KMS-11 (cell line): Measurements from ENCODE around the gene SPATA31E1.

Experiments
- H2AFZ ChIP-seq: fragments of 200-600 bp; sonication (generic); 2 replicates; pipeline ENCODE4 v1.6.1; 2016; ENCODE audit warnings: antibody characterized with exemption, mixed run types, low read depth
- H3K27ac ChIP-seq: fragments of 200-600 bp; sonication (generic); 2 replicates; pipeline ENCODE4 v1.6.1; 2016; ENCODE audit warnings: mild to moderate bottlenecking, mixed run types
- H3K27me3 ChIP-seq: fragments of 200-600 bp; sonication (generic); 2 replicates; pipeline ENCODE4 v1.6.1; 2017; ENCODE audit warnings: mild to moderate bottlenecking, low read depth, mixed run types, moderate library complexity; ENCODE audit not compliant: insufficient read depth
- H3K36me3 ChIP-seq: fragments of 200-600 bp; sonication (generic); 2 replicates; pipeline ENCODE4 v1.6.1; 2017; ENCODE audit warnings: mild to moderate bottlenecking, mixed run types; ENCODE audit not compliant: insufficient read depth
- H3K4me1 ChIP-seq: fragments of 200-600 bp; sonication (generic); 2 replicates; pipeline ENCODE4 v1.6.1; 2016; ENCODE audit warnings: mild to moderate bottlenecking, low read depth, mixed run types; ENCODE audit not compliant: poor library complexity, severe bottlenecking
- H3K4me2 ChIP-seq: fragments of 200-600 bp; sonication (generic); 2 replicates; pipeline ENCODE4 v1.7.0; 2016; ENCODE audit warnings: mild to moderate bottlenecking, mixed run types
- H3K4me3 ChIP-seq: fragments of 200-600 bp; sonication (generic); IDR thresholded peaks from 2 replicates; pipeline ENCODE4 v1.6.1; 2017; ENCODE audit warnings: low read depth, low read length, mixed read lengths; ENCODE audit not compliant: insufficient read depth
- H3K79me2 ChIP-seq: fragments of 200-600 bp; sonication (generic); 2 replicates; pipeline ENCODE4 v1.6.1; 2016; ENCODE audit warnings: low read depth, mixed run types; ENCODE audit not compliant: insufficient read depth
- H3K9ac ChIP-seq: fragments of 200-600 bp; sonication (generic); 2 replicates; pipeline ENCODE4 v1.6.1; 2016; ENCODE audit warnings: mild to moderate bottlenecking, mixed run types
- H4K20me1 ChIP-seq: fragments of 200-600 bp; sonication (generic); 2 replicates; pipeline ENCODE4 v1.6.1; 2016; ENCODE audit warnings: mild to moderate bottlenecking, mixed run types; ENCODE audit not compliant: insufficient read depth
- TF ChIP-seq, protein P1 (sequence below): fragments of 200-600 bp; sonication (generic); conservative IDR thresholded peaks from 2 replicates; pipeline ENCODE4 v1.6.1; 2017; ENCODE audit warnings: low read depth, mild to moderate bottlenecking, antibody characterized with exemption, low read length, moderate library complexity, mixed read lengths

Gene SPATA31E1

DNA sequence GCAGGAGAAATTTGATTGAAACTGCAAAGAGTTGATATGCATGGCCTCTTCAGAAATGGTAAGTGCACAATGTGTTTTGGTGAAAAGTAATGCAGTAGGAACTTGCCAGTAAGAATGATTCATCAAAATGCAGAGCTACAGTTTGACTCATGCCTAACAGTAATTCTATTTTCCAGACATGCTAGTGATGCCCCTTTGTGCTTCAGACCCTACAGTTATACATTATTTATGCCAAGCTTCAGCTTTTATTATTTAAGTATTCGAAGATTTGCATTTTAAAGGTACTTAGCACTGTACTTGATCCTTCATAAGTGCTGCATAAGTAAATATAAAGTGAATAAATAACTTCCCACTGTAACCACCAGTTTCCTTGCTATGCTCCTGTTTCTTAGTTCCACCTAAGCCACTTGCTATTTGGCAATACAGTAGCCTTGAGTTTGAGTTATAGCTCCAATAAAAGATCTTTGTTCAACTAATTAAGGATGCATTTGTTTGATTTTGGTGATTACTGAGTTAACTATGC is 3.6 kb upstream of the SPATA31E1 start:
- H3K27ac ChIP-seq = no peak overlapping the region
- TF ChIP-seq, protein P1, sequence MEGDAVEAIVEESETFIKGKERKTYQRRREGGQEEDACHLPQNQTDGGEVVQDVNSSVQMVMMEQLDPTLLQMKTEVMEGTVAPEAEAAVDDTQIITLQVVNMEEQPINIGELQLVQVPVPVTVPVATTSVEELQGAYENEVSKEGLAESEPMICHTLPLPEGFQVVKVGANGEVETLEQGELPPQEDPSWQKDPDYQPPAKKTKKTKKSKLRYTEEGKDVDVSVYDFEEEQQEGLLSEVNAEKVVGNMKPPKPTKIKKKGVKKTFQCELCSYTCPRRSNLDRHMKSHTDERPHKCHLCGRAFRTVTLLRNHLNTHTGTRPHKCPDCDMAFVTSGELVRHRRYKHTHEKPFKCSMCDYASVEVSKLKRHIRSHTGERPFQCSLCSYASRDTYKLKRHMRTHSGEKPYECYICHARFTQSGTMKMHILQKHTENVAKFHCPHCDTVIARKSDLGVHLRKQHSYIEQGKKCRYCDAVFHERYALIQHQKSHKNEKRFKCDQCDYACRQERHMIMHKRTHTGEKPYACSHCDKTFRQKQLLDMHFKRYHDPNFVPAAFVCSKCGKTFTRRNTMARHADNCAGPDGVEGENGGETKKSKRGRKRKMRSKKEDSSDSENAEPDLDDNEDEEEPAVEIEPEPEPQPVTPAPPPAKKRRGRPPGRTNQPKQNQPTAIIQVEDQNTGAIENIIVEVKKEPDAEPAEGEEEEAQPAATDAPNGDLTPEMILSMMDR = no peak
- no peak overlapping the region for H3K4me3 ChIP-seq
- H4K20me1 ChIP-seq = no peaks in the 10 kb centered on the region
- H3K36me3 ChIP-seq = no peaks in the 10 kb centered on the region
- peaks cover 6% of the 10 kb centered on the region for H3K4me1 ChIP-seq
- H3K27me3 ChIP-seq = no peaks in the 10 kb centered on the region
- H2AFZ ChIP-seq = no peak overlapping the region
- no peak overlapping the region for H3K4me2 ChIP-seq
- H3K79me2 ChIP-seq = no peaks in the 10 kb centered on the region
- H3K9ac ChIP-seq = no peak overlapping the region

GRCh38 chr9:87880116-87880515 is 2.6 kb upstream of the SPATA31E1 start:
- Histone ChIP-seq H2AFZ (no peak overlapping the region), H3K36me3 (no peaks in the 10 kb centered on the region), H3K27ac (no peak overlapping the region), H3K4me1 (peaks cover 6% of the 10 kb centered on the region), H3K9ac (no peak overlapping the region), H3K4me2 (no peak overlapping the region), H3K27me3 (no peaks in the 10 kb centered on the region), H3K79me2 (no peaks in the 10 kb centered on the region), H3K4me3 (no peak overlapping the region), H4K20me1 (no peaks in the 10 kb centered on the region)
- TF ChIP-seq, protein P1 = no peak

DNA sequence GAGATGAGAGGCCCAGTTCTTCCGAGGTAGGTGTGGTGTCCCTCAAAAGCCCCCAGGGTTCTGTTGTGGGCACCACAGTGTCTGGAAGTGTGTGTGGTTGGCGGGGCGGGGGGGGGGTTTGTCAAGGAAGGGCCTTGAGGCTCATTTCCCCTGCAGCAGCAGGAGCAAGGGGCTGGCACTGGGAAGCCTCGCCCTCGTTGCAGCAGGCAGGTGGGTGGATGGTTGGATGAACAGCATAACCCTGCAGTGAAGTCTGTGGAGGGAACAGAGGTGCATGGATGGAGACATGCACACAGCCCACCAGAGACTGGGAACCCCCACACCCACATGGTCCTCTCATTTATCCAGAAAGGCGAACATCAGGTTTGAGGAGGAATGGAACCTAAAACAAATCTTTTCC is 2.0 kb upstream of the SPATA31E1 start:
- H3K79me2 ChIP-seq = no peaks in the 10 kb centered on the region

DNA sequence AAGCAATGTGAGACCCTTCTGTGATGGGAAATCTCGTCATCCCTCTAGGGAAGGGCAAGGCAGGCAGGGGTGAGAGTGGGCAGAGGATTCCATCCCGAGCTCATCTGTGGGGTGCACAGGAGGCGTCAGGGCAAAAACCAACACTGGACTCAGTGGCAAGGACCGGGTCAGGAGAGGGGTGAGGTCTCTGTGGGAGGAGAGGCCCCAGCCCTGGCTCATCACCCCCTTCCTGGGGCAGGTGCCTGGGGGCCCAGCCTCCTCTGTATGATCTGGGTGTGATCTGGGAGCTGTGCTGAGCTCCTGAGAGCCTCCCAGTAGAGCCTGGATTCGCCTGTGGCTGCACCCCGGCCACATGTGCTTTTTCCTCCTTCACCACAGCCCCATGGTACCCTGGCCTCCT is 597 bp downstream of the SPATA31E1 start:
- Histone ChIP-seq H3K79me2 (no peaks in the 10 kb centered on the region), H3K27me3 (no peaks in the 10 kb centered on the region), H2AFZ (no peak overlapping the region), H3K4me1 (peaks cover 11% of the 10 kb centered on the region), H4K20me1 (no peaks in the 10 kb centered on the region), H3K4me3 (no peak overlapping the region), H3K27ac (no peak overlapping the region), H3K36me3 (no peaks in the 10 kb centered on the region), H3K9ac (no peak overlapping the region), H3K4me2 (no peak overlapping the region)
- TF ChIP-seq, protein P1 = no peak

More for the DNA sequence above, 2.0 kb upstream of the SPATA31E1 start:
- no peaks in the 10 kb centered on the region for H3K27me3 ChIP-seq
- H3K27ac ChIP-seq = no peak overlapping the region
- no peak overlapping the region for H2AFZ ChIP-seq
- H3K9ac ChIP-seq = no peak overlapping the region
- TF ChIP-seq, protein P1 = no peak
- H3K36me3 ChIP-seq = no peaks in the 10 kb centered on the region
- peaks cover 6% of the 10 kb centered on the region for H3K4me1 ChIP-seq
- no peaks in the 10 kb centered on the region for H4K20me1 ChIP-seq
- H3K4me2 ChIP-seq = no peak overlapping the region
- no peak overlapping the region for H3K4me3 ChIP-seq
